Keratinocyte (primary cell): ENCODE data around the gene LAMA3. TPM values are rescaled to one million over a fixed set of nuclear protein-coding genes. Genes with fewer than 3 reads are reported as not detected.

ENCODE experiments used
- DNase-seq: peaks from one replicate; pipeline ENCODE4 v3.0.0-alpha.2; 2011; ENCODE audit warnings: low read depth, missing footprints, low spot score
- FAIRE-seq: peaks from 2 replicates; lab custom pipeline; 2011; peaks lifted over from hg19 to GRCh38; lab: Jason Lieb, UNC
- H2AFZ ChIP-seq: 2 replicates; pipeline ENCODE4 v1.6.0; 2012; ENCODE audit warnings: low read length, control low read depth, inconsistent platforms; ENCODE audit not compliant: control insufficient read depth
- H3K27ac ChIP-seq: 2 replicates; pipeline ENCODE4 v1.5.1; 2011; ENCODE audit warnings: low read length; ENCODE audit not compliant: control insufficient read depth, insufficient read depth
- H3K27me3 ChIP-seq: 3 replicates; pipeline ENCODE4 v1.6.0; 2011; ENCODE audit warnings: low read length; ENCODE audit not compliant: control insufficient read depth, insufficient read depth; ENCODE audit errors: extremely low read depth
- H3K36me3 ChIP-seq, 2 experiments: 2 replicates in 1 of 2; 3 replicates in 1 of 2; pipeline ENCODE4 v1.5.1; 2011; ENCODE audit warnings: low read length in 2 of 2, mild to moderate bottlenecking in 1 of 2; ENCODE audit not compliant: control insufficient read depth in 2 of 2, insufficient read depth in 2 of 2; ENCODE audit errors: extremely low read depth in 1 of 2
- H3K4me1 ChIP-seq: 3 replicates; pipeline ENCODE4 v1.5.1; 2011; ENCODE audit warnings: low read length; ENCODE audit not compliant: control insufficient read depth, insufficient read depth; ENCODE audit errors: extremely low read depth
- H3K4me2 ChIP-seq: 3 replicates; pipeline ENCODE4 v1.6.0; 2011; ENCODE audit warnings: low read depth, low read length; ENCODE audit not compliant: control insufficient read depth, insufficient read depth; ENCODE audit errors: extremely low read depth
- H3K4me3 ChIP-seq, 3 experiments: fragments of 200-600 bp in 1 of 3; sonication (generic) in 1 of 3; 2 replicates in 2 of 3; 3 replicates in 1 of 3; pipeline ENCODE4 v1.5.1; 2011 to 2016; ENCODE audit warnings: low read length in 3 of 3, mild to moderate bottlenecking in 3 of 3, control low read depth in 2 of 3, inconsistent platforms in 1 of 3, low read depth in 1 of 3, mixed read lengths in 1 of 3, mixed run types in 1 of 3, moderate library complexity in 1 of 3; ENCODE audit not compliant: control insufficient read depth in 2 of 3, insufficient read depth in 2 of 3; ENCODE audit errors: extremely low read depth in 1 of 3
- H3K79me2 ChIP-seq: 2 replicates; pipeline ENCODE4 v1.6.0; 2012; ENCODE audit warnings: low read length; ENCODE audit not compliant: control insufficient read depth, insufficient read depth
- H3K9ac ChIP-seq: 3 replicates; pipeline ENCODE4 v1.6.0; 2011; ENCODE audit warnings: low read length; ENCODE audit not compliant: control insufficient read depth, insufficient read depth; ENCODE audit errors: extremely low read depth
- H3K9me1 ChIP-seq: 3 replicates; pipeline ENCODE4 v1.6.0; 2011; ENCODE audit warnings: low read length; ENCODE audit not compliant: control insufficient read depth, insufficient read depth; ENCODE audit errors: extremely low read depth
- H3K9me3 ChIP-seq: 2 replicates; pipeline ENCODE4 v1.5.1; 2012; ENCODE audit warnings: low read depth, low read length; ENCODE audit not compliant: control insufficient read depth
- H4K20me1 ChIP-seq: 3 replicates; pipeline ENCODE4 v1.6.0; 2011; ENCODE audit warnings: low read length; ENCODE audit not compliant: control insufficient read depth, insufficient read depth; ENCODE audit errors: extremely low read depth
- EZH2 ChIP-seq: IDR thresholded peaks from one replicate; pipeline ENCODE4 v1.6.1; 2012; ENCODE audit warnings: inconsistent platforms, mild to moderate bottlenecking, low read length, moderate library complexity
- dilution Hi-C: fragments of 300-500 bp; cut with MboI; formaldehyde crosslinking; loops from one replicate; pipeline ENCODE4 v1.7.0; 2020; ENCODE audit warnings: low sequenced_read_pairs; ENCODE audit not compliant: extremely low pct_ligation_motif_present
- polyA plus RNA-seq, 5 experiments: library from polyadenylated mRNA; depleted of rRNA in 3 of 5; stranded (reverse) in 3 of 5; stranded (forward) in 1 of 5; unstranded in 1 of 5; fragments of >200 nt; gene quantifications; 1 replicate in 1 of 5; 2 replicates in 3 of 5; 3 replicates in 1 of 5; pipeline versions ENCODE4 v1.2.1 to v1.2.3, GENCODE V29; 2011 to 2012; ENCODE audit warnings: missing spikeins in 2 of 5, low read depth in 1 of 5, low replicate concordance in 1 of 5
- TF ChIP-seq, protein P1 (sequence below), 3 experiments: IDR thresholded peaks in 1 of 3; conservative IDR thresholded peaks in 1 of 3; optimal IDR thresholded peaks in 1 of 3; 2 replicates in 2 of 3; 3 replicates in 1 of 3; pipeline versions ENCODE3 to v1.5.1; 2011; ENCODE audit warnings: low read length in 3 of 3, mild to moderate bottlenecking in 3 of 3, moderate library complexity in 2 of 3, control low read depth in 1 of 3, inconsistent platforms in 1 of 3; ENCODE audit not compliant: insufficient read depth in 2 of 3; ENCODE audit errors: extremely low read depth in 1 of 3

LAMA3 gene
- polyA plus RNA-seq, 1 donor (not counting 4 experiments of a cell fraction or from before 2014, with no cell fraction given), result 1,944 TPM

DNA sequence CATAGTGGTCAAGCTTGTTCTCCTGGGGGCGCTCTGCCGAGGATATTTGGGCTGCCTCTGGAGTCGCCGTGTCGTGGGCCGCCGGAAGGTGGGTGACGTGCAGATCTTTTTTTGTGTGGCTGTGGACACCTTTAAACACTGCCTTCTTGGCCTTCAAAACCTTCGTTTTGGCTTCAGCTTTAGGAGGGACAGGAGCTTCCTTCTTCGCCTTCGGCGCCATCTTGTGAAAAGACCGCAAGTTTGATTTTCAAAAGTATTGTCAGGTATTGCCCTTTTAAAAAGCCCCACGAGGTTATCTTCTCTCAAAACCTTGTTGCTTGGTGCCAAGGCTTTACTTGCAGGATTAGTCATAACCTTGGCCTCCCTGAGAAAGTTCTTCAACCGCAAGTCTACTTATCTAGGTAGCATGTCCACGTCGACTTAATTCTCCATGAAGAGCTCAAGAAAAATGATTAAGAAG, 20.8 kb downstream of the LAMA3 start:
- peak overlapping the region; percentile 44 for H3K27ac ChIP-seq
- H3K79me2 ChIP-seq, result no peaks in the 10 kb centered on the region
- peaks cover 6% of the 10 kb centered on the region for H3K4me1 ChIP-seq
- no peaks in the 10 kb centered on the region for H3K27me3 ChIP-seq
- peak overlapping the region; percentile 2 for H3K9ac ChIP-seq
- H3K36me3 ChIP-seq, result no peaks in the 10 kb centered on the region
- DNase-seq (peak; percentile 52), FAIRE-seq (peak; percentile 48)
- H2AFZ ChIP-seq, result no peak overlapping the region
- H3K9me1 ChIP-seq, result no peaks in the 10 kb centered on the region
- no peaks in the 10 kb centered on the region for H4K20me1 ChIP-seq
- TF ChIP-seq, protein P1, sequence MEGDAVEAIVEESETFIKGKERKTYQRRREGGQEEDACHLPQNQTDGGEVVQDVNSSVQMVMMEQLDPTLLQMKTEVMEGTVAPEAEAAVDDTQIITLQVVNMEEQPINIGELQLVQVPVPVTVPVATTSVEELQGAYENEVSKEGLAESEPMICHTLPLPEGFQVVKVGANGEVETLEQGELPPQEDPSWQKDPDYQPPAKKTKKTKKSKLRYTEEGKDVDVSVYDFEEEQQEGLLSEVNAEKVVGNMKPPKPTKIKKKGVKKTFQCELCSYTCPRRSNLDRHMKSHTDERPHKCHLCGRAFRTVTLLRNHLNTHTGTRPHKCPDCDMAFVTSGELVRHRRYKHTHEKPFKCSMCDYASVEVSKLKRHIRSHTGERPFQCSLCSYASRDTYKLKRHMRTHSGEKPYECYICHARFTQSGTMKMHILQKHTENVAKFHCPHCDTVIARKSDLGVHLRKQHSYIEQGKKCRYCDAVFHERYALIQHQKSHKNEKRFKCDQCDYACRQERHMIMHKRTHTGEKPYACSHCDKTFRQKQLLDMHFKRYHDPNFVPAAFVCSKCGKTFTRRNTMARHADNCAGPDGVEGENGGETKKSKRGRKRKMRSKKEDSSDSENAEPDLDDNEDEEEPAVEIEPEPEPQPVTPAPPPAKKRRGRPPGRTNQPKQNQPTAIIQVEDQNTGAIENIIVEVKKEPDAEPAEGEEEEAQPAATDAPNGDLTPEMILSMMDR (optimal IDR thresholded peaks at IDR 0.05 in 1 of 3, IDR thresholded peaks at IDR 0.05 in 1 of 3, conservative IDR thresholded peaks at IDR 0.05 in 1 of 3; ENCODE audit: extremely low read depth in 1 of 3, insufficient read depth in 2 of 3, low read length in 3 of 3), result no peak
- TF ChIP-seq EZH2, result no peak
- dilution Hi-C loops, result no loop called here
- H3K4me2 ChIP-seq, result peak overlapping the region; percentile 19
- no peak overlapping the region for H3K4me3 ChIP-seq
- H3K9me3 ChIP-seq, result no peaks in the 10 kb centered on the region

DNA sequence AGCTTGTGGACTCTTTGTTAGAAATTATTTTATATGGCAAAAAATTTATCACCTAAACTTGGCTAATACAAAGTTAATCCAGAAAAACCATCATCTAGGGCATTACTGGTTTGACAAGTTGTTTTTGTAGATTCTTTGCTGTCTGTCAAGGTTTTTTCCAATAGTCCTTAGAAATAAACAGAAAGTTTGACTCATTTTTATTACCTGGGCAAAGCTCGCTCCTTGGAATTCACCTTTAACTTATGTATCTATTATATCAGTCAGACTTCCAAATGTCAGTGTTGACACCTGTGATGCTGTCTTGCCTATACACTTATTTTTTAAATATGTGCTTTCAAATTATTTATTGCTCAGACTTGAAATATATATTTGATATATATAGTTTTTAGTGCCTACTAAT, 21.7 kb downstream of the LAMA3 start:
- no peaks in the 10 kb centered on the region for H3K27me3 ChIP-seq
- no peak overlapping the region for H2AFZ ChIP-seq
- TF ChIP-seq, protein P1 (optimal IDR thresholded peaks at IDR 0.05 in 1 of 3, IDR thresholded peaks at IDR 0.05 in 1 of 3, conservative IDR thresholded peaks at IDR 0.05 in 1 of 3; ENCODE audit: extremely low read depth in 1 of 3, insufficient read depth in 2 of 3, low read length in 3 of 3), result no peak
- no peak for TF ChIP-seq EZH2
- no peaks in the 10 kb centered on the region for H4K20me1 ChIP-seq
- peaks cover 11% of the 10 kb centered on the region for H3K4me1 ChIP-seq
- H3K79me2 ChIP-seq, result no peaks in the 10 kb centered on the region
- peak overlapping the region; percentile 44 for H3K27ac ChIP-seq
- H3K9ac ChIP-seq, result no peak overlapping the region
- dilution Hi-C loops, result no loop called here
- DNase-seq (no peak), FAIRE-seq (no peak)
- H3K36me3 ChIP-seq, result no peaks in the 10 kb centered on the region
- H3K4me3 ChIP-seq, result no peak overlapping the region
- no peaks in the 10 kb centered on the region for H3K9me3 ChIP-seq
- no peak overlapping the region for H3K4me2 ChIP-seq
- no peaks in the 10 kb centered on the region for H3K9me1 ChIP-seq
